H1 (cell line): ENCODE results near the gene RPL7A. TPM values are rescaled to one million over a fixed set of nuclear protein-coding genes. Genes with fewer than 3 reads are reported as not detected.

ENCODE experiments used
- CTCF ChIA-PET: fragments of 300-600 bp; sonication (Branson Sonifier 250); formaldehyde crosslinking; loops from one replicate; lab custom pipeline; 2021; ENCODE audit not compliant: partially characterized antibody; lab: Charles Lee
- POLR2A ChIA-PET: fragments of 300-600 bp; sonication (Branson Sonifier 250); formaldehyde crosslinking; loops from one replicate; lab custom pipeline; 2021; ENCODE audit warnings: inconsistent platforms; ENCODE audit not compliant: partially characterized antibody; lab: Charles Lee
- DNase-seq, 2 experiments: peaks; one replicate each; pipeline versions ENCODE4 v3.0.0 to v3.0.0-alpha.2; 2010 to 2022; ENCODE audit warnings: low spot score in 2 of 2, low read depth in 1 of 2, mixed read lengths in 1 of 2
- FAIRE-seq: peaks from 2 replicates; lab custom pipeline; 2011; peaks lifted over from hg19 to GRCh38; lab: Jason Lieb, UNC
- H2AFZ ChIP-seq: 2 replicates; pipeline ENCODE4 v1.8.1; 2012; ENCODE audit warnings: low read length, inconsistent platforms
- H2AK5ac ChIP-seq: 2 replicates; pipeline ENCODE4 v1.6.1; 2013; ENCODE audit warnings: low read depth, low read length
- H2BK120ac ChIP-seq: replicated peaks from 2 replicates; pipeline ENCODE3; 2013; ENCODE audit warnings: low read depth, low read length, inconsistent platforms
- H2BK12ac ChIP-seq: 2 replicates; pipeline ENCODE4 v1.6.1; 2013; ENCODE audit warnings: low read depth, low read length
- H2BK15ac ChIP-seq: 2 replicates; pipeline ENCODE4 v1.6.1; 2013; ENCODE audit warnings: low read length
- H2BK20ac ChIP-seq: 2 replicates; pipeline ENCODE4 v1.6.1; 2013; ENCODE audit warnings: low read length
- H2BK5ac ChIP-seq: 2 replicates; pipeline ENCODE4 v1.6.1; 2013; ENCODE audit warnings: low read depth, low read length
- H3K14ac ChIP-seq: 2 replicates; pipeline ENCODE4 v1.6.1; 2013; ENCODE audit warnings: inconsistent platforms; ENCODE audit not compliant: insufficient read length
- H3K18ac ChIP-seq: 2 replicates; pipeline ENCODE4 v1.6.1; 2013; ENCODE audit warnings: low read length; ENCODE audit errors: extremely low read depth
- H3K23ac ChIP-seq: 2 replicates; pipeline ENCODE4 v1.6.1; 2013; ENCODE audit warnings: inconsistent platforms; ENCODE audit not compliant: insufficient read length
- H3K23me2 ChIP-seq: 2 replicates; pipeline ENCODE4 v1.6.1; 2013; ENCODE audit warnings: low read depth, low read length
- H3K27ac ChIP-seq: 2 replicates; pipeline ENCODE4 v1.6.1; 2011; ENCODE audit warnings: low read depth, low read length, inconsistent platforms
- H3K27me3 ChIP-seq, 4 experiments: replicated peaks in 1 of 4; 1 replicate in 1 of 4; 2 replicates in 3 of 4; pipeline versions ENCODE4 v1.6.1 to v1.8.1; 2011 to 2013; ENCODE audit warnings: low read length in 3 of 4, mild to moderate bottlenecking in 3 of 4, inconsistent platforms in 2 of 4, mixed read lengths in 2 of 4, moderate library complexity in 1 of 4; ENCODE audit not compliant: control insufficient read depth in 3 of 4, insufficient read depth in 3 of 4; ENCODE audit errors: extremely low read depth in 1 of 4
- H3K36me3 ChIP-seq, 4 experiments: 2 replicates each; pipeline versions ENCODE4 v1.6.1 to v1.8.1; 2011 to 2013; ENCODE audit warnings: mild to moderate bottlenecking in 4 of 4, low read length in 3 of 4, moderate library complexity in 2 of 4, control low read depth in 1 of 4, inconsistent platforms in 1 of 4; ENCODE audit not compliant: insufficient read depth in 4 of 4, control insufficient read depth in 2 of 4
- H3K4ac ChIP-seq: replicated peaks from 2 replicates; pipeline ENCODE3; 2013; ENCODE audit warnings: low read length, low read depth, mixed read lengths, inconsistent platforms; ENCODE audit not compliant: insufficient read length
- H3K4me1 ChIP-seq, 4 experiments: replicated peaks in 1 of 4; 1 replicate in 1 of 4; 2 replicates in 3 of 4; pipeline versions ENCODE4 v1.6.1 to v1.8.1; 2011 to 2013; ENCODE audit warnings: low read length in 3 of 4, inconsistent platforms in 2 of 4, mixed read lengths in 1 of 4; ENCODE audit not compliant: insufficient read depth in 4 of 4, control insufficient read depth in 3 of 4
- H3K4me2 ChIP-seq, 2 experiments: 2 replicates each; pipeline versions ENCODE4 v1.6.1 to v1.8.1; 2011 to 2013; ENCODE audit warnings: low read depth in 2 of 2, low read length in 2 of 2, control low read depth in 1 of 2, inconsistent platforms in 1 of 2, mild to moderate bottlenecking in 1 of 2; ENCODE audit not compliant: insufficient read depth in 1 of 2
- H3K4me3 ChIP-seq, 4 experiments: fragments of 200-600, 300-600 bp in 1 of 4; sonication (generic), shearing (Covaris generic), sonication (Bioruptor Twin) in 1 of 4; 2 replicates each; pipeline versions ENCODE4 v1.5.1 to v1.8.1; 2011 to 2016; ENCODE audit warnings: low read length in 4 of 4, low read depth in 3 of 4, control low read depth in 2 of 4, inconsistent platforms in 2 of 4, mild to moderate bottlenecking in 2 of 4, mixed read lengths in 1 of 4, moderate library complexity in 1 of 4; ENCODE audit not compliant: insufficient read depth in 2 of 4; ENCODE audit errors: extremely low read depth in 1 of 4
- H3K56ac ChIP-seq: replicated peaks from 2 replicates; pipeline ENCODE3; 2013; ENCODE audit warnings: low read depth, mild to moderate bottlenecking, mixed read lengths, low read length, inconsistent platforms; ENCODE audit not compliant: insufficient read length
- H3K79me1 ChIP-seq: 2 replicates; pipeline ENCODE4 v1.6.1; 2013; ENCODE audit warnings: low read depth, low read length, control low read depth
- H3K79me2 ChIP-seq, 2 experiments: 2 replicates each; pipeline versions ENCODE4 v1.6.1 to v1.8.1; 2012 to 2013; ENCODE audit warnings: low read length in 2 of 2, mild to moderate bottlenecking in 2 of 2, inconsistent platforms in 1 of 2; ENCODE audit not compliant: insufficient read depth in 2 of 2, control insufficient read depth in 1 of 2
- H3K9ac ChIP-seq, 4 experiments: replicated peaks in 1 of 4; 1 replicate in 1 of 4; 2 replicates in 3 of 4; pipeline versions ENCODE4 v1.6.1 to v1.8.1; 2011 to 2013; ENCODE audit warnings: low read depth in 3 of 4, low read length in 3 of 4, control low read depth in 2 of 4, mild to moderate bottlenecking in 2 of 4, moderate library complexity in 2 of 4, inconsistent platforms in 1 of 4; ENCODE audit errors: extremely low read depth in 1 of 4
- H3K9me3 ChIP-seq, 2 experiments: 2 replicates each; pipeline versions ENCODE4 v1.6.1 to v1.8.1; 2012 to 2013; ENCODE audit warnings: mild to moderate bottlenecking in 2 of 2, moderate library complexity in 2 of 2, control low read depth in 1 of 2, inconsistent platforms in 1 of 2, low read depth in 1 of 2, low read length in 1 of 2, mixed read lengths in 1 of 2; ENCODE audit not compliant: insufficient read depth in 2 of 2
- H4K20me1 ChIP-seq, 2 experiments: replicated peaks in 1 of 2; 2 replicates each; pipeline versions ENCODE3 to v1.8.1; 2011 to 2013; ENCODE audit warnings: inconsistent platforms in 2 of 2, low read length in 2 of 2, mild to moderate bottlenecking in 1 of 2; ENCODE audit not compliant: insufficient read depth in 2 of 2, control insufficient read depth in 1 of 2
- H4K5ac ChIP-seq: 2 replicates; pipeline ENCODE4 v1.6.1; 2013; ENCODE audit warnings: low read length, low read depth, mixed read lengths, inconsistent platforms; ENCODE audit not compliant: insufficient read length
- H4K8ac ChIP-seq: 2 replicates; pipeline ENCODE4 v1.8.0; 2013; ENCODE audit warnings: mild to moderate bottlenecking, moderate library complexity, low read length, inconsistent platforms; ENCODE audit not compliant: insufficient read depth; ENCODE audit errors: extremely low read depth
- H4K91ac ChIP-seq: replicated peaks from 2 replicates; pipeline ENCODE3; 2013; ENCODE audit warnings: low read length, mixed read lengths, inconsistent platforms; ENCODE audit not compliant: insufficient read length
- CEBPB ChIP-seq: IDR thresholded peaks from 2 replicates; pipeline ENCODE4 v1.6.1; 2012; ENCODE audit warnings: low read depth, low read length
- CHD1 ChIP-seq: IDR thresholded peaks from 2 replicates; pipeline ENCODE4 v1.6.1; 2012; ENCODE audit warnings: low read depth, low read length, improper control_type of control experiment
- HDAC6 ChIP-seq: IDR thresholded peaks from one replicate; pipeline ENCODE4 v1.7.1; 2012; ENCODE audit warnings: low read depth, mild to moderate bottlenecking, inconsistent platforms, low read length, moderate library complexity
- KDM1A ChIP-seq: fragments of 200-600, 300-600 bp; sonication (generic); IDR thresholded peaks from 2 replicates; pipeline ENCODE4 v1.7.1; 2016; ENCODE audit warnings: mild to moderate bottlenecking, low read length, borderline replicate concordance
- KDM4A ChIP-seq: IDR thresholded peaks from one replicate; pipeline ENCODE4 v1.7.1; 2012; ENCODE audit warnings: low read depth, mild to moderate bottlenecking, moderate library complexity, low read length, inconsistent platforms; ENCODE audit not compliant: severe bottlenecking
- NANOG ChIP-seq: IDR thresholded peaks from 2 replicates; pipeline ENCODE4 v1.6.1; 2011; ENCODE audit warnings: low read length, low read depth, mild to moderate bottlenecking, inconsistent platforms; ENCODE audit not compliant: insufficient read depth, poor library complexity, severe bottlenecking
- RBBP5 ChIP-seq: IDR thresholded peaks from 2 replicates; pipeline ENCODE4 v1.7.1; 2012; ENCODE audit warnings: low read depth, mild to moderate bottlenecking, inconsistent platforms, low read length, moderate library complexity, borderline replicate concordance
- SAP30 ChIP-seq: fragments of 300-600 bp; sonication (generic); IDR thresholded peaks from 2 replicates; pipeline ENCODE4 v1.7.1; 2012; ENCODE audit warnings: low read length, moderate library complexity, mild to moderate bottlenecking, inconsistent platforms; ENCODE audit not compliant: insufficient read depth, insufficient replicate concordance
- TAF1 ChIP-seq: IDR thresholded peaks from 2 replicates; pipeline ENCODE4 v1.6.1; 2011; ENCODE audit warnings: mild to moderate bottlenecking, low read depth, low read length
- TEAD4 ChIP-seq: IDR thresholded peaks from 2 replicates; pipeline ENCODE4 v1.6.1; 2012; ENCODE audit warnings: low read depth, low read length, inconsistent platforms, mixed read lengths
- WGBS, 2 experiments: shearing (Covaris generic) in 1 of 2; methylation state at CpG; one replicate each; pipeline versions ENCODE4 v1.1.6 to v1.1.7; 2013 to 2015; ENCODE audit warnings: low lambda C conversion rate in 2 of 2, mixed read lengths in 2 of 2, inconsistent platforms in 1 of 2, low coverage in 1 of 2, missing lambda C conversion rate in 1 of 2; ENCODE audit not compliant: insufficient replicate concordance in 2 of 2, insufficient coverage in 1 of 2, insufficient read length in 1 of 2; ENCODE audit errors: extremely low coverage in 1 of 2, missing lambda C conversion rate in 1 of 2; 5-methylcytosine and 5-hydroxymethylcytosine counted together
- polyA plus RNA-seq, 7 experiments: library from polyadenylated mRNA; depleted of rRNA in 3 of 7; stranded (reverse) in 5 of 7; unstranded in 2 of 7; fragments of >200 nt in 5 of 7; fragments of 200-250 nt in 2 of 7; gene quantifications; 1 replicate in 5 of 7; 2 replicates in 1 of 7; 4 replicates in 1 of 7; pipeline versions ENCODE4 v1.2.1 to v1.2.3, GENCODE V29; 2011 to 2013; ENCODE audit warnings: missing spikeins in 2 of 7, mixed read lengths in 2 of 7
- total RNA-seq: library from RNA; stranded (reverse); fragmentation: NEBNext Ultra II Directional; extraction: Animal tissue kit (Norgen Biotek cat#: 25700); gene quantifications from 2 replicates; pipeline ENCODE4 v1.2.1, GENCODE V29; 2021

Gene RPL7A
- total and polyA plus RNA-seq, 2 of the 8 experiments (the other 6 are each of a cell fraction or from before 2014, with no cell fraction given), result 2,578 to 2,783 TPM

GRCh38 chr9:133304158-133304470, 43.9 kb upstream of the RPL7A start:
- POLR2A ChIA-PET, result interaction anchor here (1.4 kb wide), 1 partner anchor 44 kb away, joined by 4 read pairs; the partner anchor contains the start of genes MED22 and RPL7A
- no peak for FAIRE-seq
- no peak overlapping the region for H3K9ac ChIP-seq

More at GRCh38 chr9:133304158-133304470, 43.9 kb upstream of the RPL7A start:
- Histone ChIP-seq H4K91ac (no peak overlapping the region), H3K9me3 (no peaks in the 10 kb centered on the region), H3K4me2 (no peak overlapping the region), H3K27ac (no peak overlapping the region), H3K23ac (no peak overlapping the region), H2AK5ac (no peak overlapping the region), H3K36me3 (no peaks in the 10 kb centered on the region), H4K5ac (no peak overlapping the region), H2BK20ac (no peak overlapping the region), H2BK15ac (no peak overlapping the region), H3K79me1 (no peaks in the 10 kb centered on the region), H3K79me2 (no peaks in the 10 kb centered on the region), H3K27me3 (no peaks in the 10 kb centered on the region; a peak in 1 of 7 replicates), H3K23me2 (no peaks in the 10 kb centered on the region), H2AFZ (no peak overlapping the region), H4K8ac (no peak overlapping the region), H2BK120ac (no peak overlapping the region), H3K4ac (no peak overlapping the region), H3K14ac (no peak overlapping the region), H3K4me3 (no peak overlapping the region), H3K56ac (no peak overlapping the region), H2BK5ac (no peak overlapping the region), H3K4me1 (no peaks in the 10 kb centered on the region), H2BK12ac (no peak overlapping the region), H4K20me1 (no peaks in the 10 kb centered on the region), H3K18ac (no peak overlapping the region)
- DNase-seq, result no peak
- no peak for TF ChIP-seq TEAD4
- TF ChIP-seq TAF1, result no peak
- no peak for TF ChIP-seq RBBP5
- no peak for TF ChIP-seq HDAC6
- no peak for TF ChIP-seq KDM1A
- no peak for TF ChIP-seq CHD1
- TF ChIP-seq SAP30, result no peak
- no peak for TF ChIP-seq NANOG
- TF ChIP-seq KDM4A, result no peak
- no peak for TF ChIP-seq CEBPB
- CTCF ChIA-PET, result interaction anchor here (1.4 to 1.5 kb wide), 2 partner anchors 21 to 116 kb away, joined by 4 to 12 read pairs; no protein-coding TSS in a partner anchor
- 84% methylated on average over 12 of the region's 13 CpGs; no CpG with 5 or more reads in 1 of the 2 experiments for WGBS, 2 experiments
